HG02610 (cell line): ENCODE measurements around the gene GPC5.
"Not testable (repeated sequence)": the region's sequence is repeated elsewhere in the genome, so short reads cannot be mapped to it uniquely, and the experiment has no call there.

ENCODE experiments used
- ATAC-seq: cut with Tn5 transposase; IDR thresholded peaks from one replicate; pipeline ENCODE4 v1.9.1; 2021; ENCODE audit warnings: mild to moderate bottlenecking, moderate library complexity; ENCODE audit not compliant: unreplicated experiment

GPC5 gene

GRCh38 chr13:91368676-91369440, 29.6 kb upstream of the GPC5 start:
- peak; percentile 58 for ATAC-seq

- ATAC-seq: peak; percentile 53
Measured at GRCh38 chr13:91369441-91369831, 29.0 kb upstream of the GPC5 start.

GRCh38 chr13:91370501-91370900, 27.9 kb upstream of the GPC5 start:
- no peak for ATAC-seq

GRCh38 chr13:91372911-91373310, 25.5 kb upstream of the GPC5 start:
- no peak for ATAC-seq

- peak; percentile 95 for ATAC-seq
Measured at GRCh38 chr13:91375116-91375729, 23.2 kb upstream of the GPC5 start.

- ATAC-seq: no peak
Measured at GRCh38 chr13:91381371-91381770, 17.1 kb upstream of the GPC5 start.

- no peak for ATAC-seq
Measured at GRCh38 chr13:91383836-91384235, 14.6 kb upstream of the GPC5 start.

- no peak for ATAC-seq
Measured at GRCh38 chr13:91384896-91385295, 13.5 kb upstream of the GPC5 start.

- ATAC-seq: no peak
Measured at GRCh38 chr13:91389186-91389585, 9.2 kb upstream of the GPC5 start.

GRCh38 chr13:91397595-91397994, 826 bp upstream of the GPC5 start:
- no peak for ATAC-seq

- peak; percentile 24 for ATAC-seq
Measured at GRCh38 chr13:91399189-91400062, 1.0 kb downstream of the GPC5 start.

- ATAC-seq: peak; percentile 7
Measured at GRCh38 chr13:91400063-91400399, 1.6 kb downstream of the GPC5 start.

GRCh38 chr13:91400671-91401070, 2.2 kb downstream of the GPC5 start:
- no peak for ATAC-seq

GRCh38 chr13:91401920-91402319, 3.5 kb downstream of the GPC5 start:
- ATAC-seq: no peak

GRCh38 chr13:91405240-91405639, 6.8 kb downstream of the GPC5 start:
- peak; percentile 83 for ATAC-seq

GRCh38 chr13:91406619-91407018, 8.2 kb downstream of the GPC5 start:
- peak; percentile 31 for ATAC-seq

GRCh38 chr13:91408971-91409370, 10.6 kb downstream of the GPC5 start:
- no peak for ATAC-seq

- ATAC-seq: not testable (repeated sequence)
Measured at GRCh38 chr13:91416579-91416978, 18.2 kb downstream of the GPC5 start.

GRCh38 chr13:91417660-91418325, 19.4 kb downstream of the GPC5 start:
- ATAC-seq: peak; percentile 77

GRCh38 chr13:91426913-91427312, 28.5 kb downstream of the GPC5 start:
- no peak for ATAC-seq

GRCh38 chr13:91438674-91439073, 40.3 kb downstream of the GPC5 start:
- ATAC-seq: not testable (repeated sequence)
